Measurements from ENCODE around the gene JAKMIP2.

GRCh38 chr5:147616421-147616820 lies 166.1 kb downstream of the JAKMIP2 start:
- TF ChIP-seq CTCF (conservative IDR thresholded peaks at IDR 0.05 in 1 of 2, IDR thresholded peaks at IDR 0.05 in 1 of 2; ENCODE audit: low read depth in 1 of 2, low read length in 2 of 2): no peak
- TF ChIP-seq EZH2 (IDR thresholded peaks at IDR 0.05; ENCODE audit: low read length, missing control alignments): no peak
